HCT116 (cell line): ENCODE data around the gene CFHR5.
"Not testable (repeated sequence)": the region's sequence is repeated elsewhere in the genome, so short reads cannot be mapped to it uniquely, and the experiment has no call there.

Experiments used
- CBX3 ChIP-seq: IDR thresholded peaks from 2 replicates; pipeline ENCODE4 v1.6.1; 2012; ENCODE audit warnings: low read depth
- CEBPB ChIP-seq: IDR thresholded peaks from 2 replicates; pipeline ENCODE4 v1.6.1; 2012; ENCODE audit warnings: low read depth
- CTCF ChIP-seq, 3 experiments: fragments of 200-600 bp in 1 of 3; sonication (generic) in 1 of 3; IDR thresholded peaks in 2 of 3; conservative IDR thresholded peaks in 1 of 3; 2 replicates each; pipeline ENCODE4 v1.5.1; 2012 to 2017; ENCODE audit warnings: low read depth in 2 of 3, low read length in 2 of 3, antibody characterized with exemption in 1 of 3, borderline replicate concordance in 1 of 3, control low read depth in 1 of 3, mild to moderate bottlenecking in 1 of 3, mixed read lengths in 1 of 3, mixed run types in 1 of 3, moderate library complexity in 1 of 3; ENCODE audit not compliant: insufficient read depth in 1 of 3
- EGR1 ChIP-seq: IDR thresholded peaks from 2 replicates; pipeline ENCODE4 v1.6.1; 2012; ENCODE audit warnings: low read depth
- EZH2 ChIP-seq: fragments of 200-600 bp; sonication (generic); IDR thresholded peaks from 2 replicates; pipeline ENCODE4 v1.6.1; 2017; ENCODE audit warnings: antibody characterized with exemption, mixed run types
- EZH2phosphoT487 ChIP-seq: fragments of 200-600 bp; IDR thresholded peaks from 2 replicates; pipeline ENCODE4 v1.6.1; 2018; ENCODE audit warnings: antibody characterized with exemption, borderline replicate concordance
- JUND ChIP-seq: IDR thresholded peaks from 2 replicates; pipeline ENCODE4 v1.6.1; 2012
- POLR2A ChIP-seq: IDR thresholded peaks from 2 replicates; pipeline ENCODE4 v1.7.0; 2011; ENCODE audit warnings: borderline replicate concordance; ENCODE audit not compliant: insufficient read depth, insufficient read length; ENCODE audit errors: extremely low read depth
- POLR2AphosphoS5 ChIP-seq: IDR thresholded peaks from 2 replicates; pipeline ENCODE4 v1.6.1; 2011; ENCODE audit warnings: mild to moderate bottlenecking, low read depth, low read length, moderate library complexity
- SIN3A ChIP-seq: IDR thresholded peaks from 2 replicates; pipeline ENCODE4 v1.6.1; 2012; ENCODE audit warnings: low read depth
- SP1 ChIP-seq: IDR thresholded peaks from 2 replicates; pipeline ENCODE4 v1.6.1; 2012; ENCODE audit warnings: low read depth
- TCF7L2 ChIP-seq: IDR thresholded peaks from 2 replicates; pipeline ENCODE4 v1.7.0; 2011; ENCODE audit warnings: borderline replicate concordance, inconsistent platforms; ENCODE audit not compliant: insufficient read depth, insufficient read length; ENCODE audit errors: extremely low read depth
- TF ChIP-seq, protein P1 (sequence below): IDR thresholded peaks from 2 replicates; pipeline ENCODE4 v1.6.1; 2011; ENCODE audit warnings: mild to moderate bottlenecking, low read length, moderate library complexity; ENCODE audit not compliant: insufficient replicate concordance; ENCODE audit errors: extremely low read depth

GRCh38 chr1:196982247-196982646, 4.9 kb downstream of the CFHR5 start:
- TF ChIP-seq CTCF (IDR thresholded peaks at IDR 0.05 in 2 of 3, conservative IDR thresholded peaks at IDR 0.05 in 1 of 3; ENCODE audit: borderline replicate concordance in 1 of 3, insufficient read depth in 1 of 3, low read depth in 2 of 3, low read length in 2 of 3); SIN3A; EZH2; POLR2AphosphoS5; CBX3; CEBPB; POLR2A; JUND; EGR1; TCF7L2; SP1; EZH2phosphoT487: not testable (repeated sequence)
- TF ChIP-seq, protein P1, sequence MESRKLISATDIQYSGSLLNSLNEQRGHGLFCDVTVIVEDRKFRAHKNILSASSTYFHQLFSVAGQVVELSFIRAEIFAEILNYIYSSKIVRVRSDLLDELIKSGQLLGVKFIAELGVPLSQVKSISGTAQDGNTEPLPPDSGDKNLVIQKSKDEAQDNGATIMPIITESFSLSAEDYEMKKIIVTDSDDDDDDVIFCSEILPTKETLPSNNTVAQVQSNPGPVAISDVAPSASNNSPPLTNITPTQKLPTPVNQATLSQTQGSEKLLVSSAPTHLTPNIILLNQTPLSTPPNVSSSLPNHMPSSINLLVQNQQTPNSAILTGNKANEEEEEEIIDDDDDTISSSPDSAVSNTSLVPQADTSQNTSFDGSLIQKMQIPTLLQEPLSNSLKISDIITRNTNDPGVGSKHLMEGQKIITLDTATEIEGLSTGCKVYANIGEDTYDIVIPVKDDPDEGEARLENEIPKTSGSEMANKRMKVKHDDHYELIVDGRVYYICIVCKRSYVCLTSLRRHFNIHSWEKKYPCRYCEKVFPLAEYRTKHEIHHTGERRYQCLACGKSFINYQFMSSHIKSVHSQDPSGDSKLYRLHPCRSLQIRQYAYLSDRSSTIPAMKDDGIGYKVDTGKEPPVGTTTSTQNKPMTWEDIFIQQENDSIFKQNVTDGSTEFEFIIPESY, result not testable (repeated sequence)
